Muscle layer of colon (tissue), 2 donors: ENCODE measurements around the gene PHKG1.
"Not testable (repeated sequence)": the region's sequence is repeated elsewhere in the genome, so short reads cannot be mapped to it uniquely, and the experiment has no call there.

ENCODE experiments used
- H3K27ac ChIP-seq: one replicate; pipeline ENCODE4 v1.7.0; 2013; ENCODE audit warnings: low read depth, mild to moderate bottlenecking, low read length, moderate library complexity
- H3K27me3 ChIP-seq, 2 donors: one replicate each; pipeline ENCODE4 v1.7.0; 2013; ENCODE audit warnings: low read length in 2 of 2, mild to moderate bottlenecking in 2 of 2; ENCODE audit not compliant: insufficient read depth in 2 of 2, control insufficient read depth in 1 of 2
- H3K36me3 ChIP-seq: one replicate; pipeline ENCODE4 v1.7.0; 2013; ENCODE audit warnings: mild to moderate bottlenecking, low read length; ENCODE audit not compliant: insufficient read depth
- H3K4me1 ChIP-seq: one replicate; pipeline ENCODE4 v1.7.0; 2013; ENCODE audit warnings: mild to moderate bottlenecking, low read length; ENCODE audit not compliant: insufficient read depth
- H3K4me3 ChIP-seq, 2 donors: one replicate each; pipeline ENCODE4 v1.7.0; 2013; ENCODE audit warnings: low read length in 2 of 2, low read depth in 1 of 2, mild to moderate bottlenecking in 1 of 2, moderate library complexity in 1 of 2
- H3K9ac ChIP-seq: one replicate; pipeline ENCODE4 v1.7.0; 2013; ENCODE audit warnings: low read length
- H3K9me3 ChIP-seq: one replicate; pipeline ENCODE4 v1.7.0; 2013; ENCODE audit warnings: mild to moderate bottlenecking, low read length
- donor health status: abdominal sarcoma.
- donor health status: Adenocarcinoma of cecum.

PHKG1 gene

GRCh38 chr7:56106108-56107073 lies 13.6 kb upstream of the PHKG1 start, which contains the start of gene CHCHD2:
Gene CHCHD2 (minus strand): TSS chr7:56106476. CDS start chr7:56106413, 63 bp downstream.
- peaks cover 12% of the 10 kb centered on the region for H3K4me1 ChIP-seq
- H3K4me3 ChIP-seq, result peak within 1 kb of the TSS; percentile 94 to 98
- H3K27ac ChIP-seq, result peak within 1 kb of the TSS; percentile 91
- H3K27me3 ChIP-seq, result no peaks in the 10 kb centered on the region
- peaks cover 26% of the 10 kb centered on the region for H3K36me3 ChIP-seq
- H3K9me3 ChIP-seq, result no peaks in the 10 kb centered on the region
- peak within 1 kb of the TSS; percentile 91 for H3K9ac ChIP-seq

DNA sequence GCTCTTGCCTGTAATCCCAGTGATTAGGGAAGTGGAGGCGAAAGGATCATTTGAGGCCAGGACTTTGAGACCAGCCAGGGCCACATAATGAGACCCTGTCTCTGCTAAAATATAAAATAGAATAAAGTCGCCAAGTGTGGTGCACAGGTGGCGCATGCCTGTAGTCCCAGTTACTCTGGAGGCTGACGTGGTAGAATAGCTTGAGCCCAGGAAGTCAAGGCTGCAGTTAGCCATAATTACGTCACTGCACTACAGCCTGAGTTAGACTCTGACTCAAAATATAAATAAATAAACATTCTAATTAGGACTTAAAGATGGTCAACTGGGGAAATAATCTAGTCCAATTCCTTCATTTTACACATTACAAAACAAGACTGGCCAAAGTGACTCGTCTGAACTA lies 12.8 kb upstream of the PHKG1 start:
- Histone ChIP-seq H3K4me1 (peaks cover 12% of the 10 kb centered on the region), H3K9me3 (no peaks in the 10 kb centered on the region), H3K27me3 (no peaks in the 10 kb centered on the region), H3K9ac (peak overlapping the region; percentile 91), H3K4me3 (peak overlapping the region; percentile 94 to 98), H3K36me3 (peaks cover 35% of the 10 kb centered on the region), H3K27ac (peak overlapping the region; percentile 91)

- H3K9me3 ChIP-seq, H3K4me3 ChIP-seq, H3K9ac ChIP-seq, H3K27ac ChIP-seq, H3K27me3 ChIP-seq: not testable (repeated sequence)
- H3K4me1 ChIP-seq, result peaks cover 12% of the 10 kb centered on the region
- peaks cover 46% of the 10 kb centered on the region for H3K36me3 ChIP-seq
Observed at GRCh38 chr7:56104138-56104537, 11.4 kb upstream of the PHKG1 start.

DNA sequence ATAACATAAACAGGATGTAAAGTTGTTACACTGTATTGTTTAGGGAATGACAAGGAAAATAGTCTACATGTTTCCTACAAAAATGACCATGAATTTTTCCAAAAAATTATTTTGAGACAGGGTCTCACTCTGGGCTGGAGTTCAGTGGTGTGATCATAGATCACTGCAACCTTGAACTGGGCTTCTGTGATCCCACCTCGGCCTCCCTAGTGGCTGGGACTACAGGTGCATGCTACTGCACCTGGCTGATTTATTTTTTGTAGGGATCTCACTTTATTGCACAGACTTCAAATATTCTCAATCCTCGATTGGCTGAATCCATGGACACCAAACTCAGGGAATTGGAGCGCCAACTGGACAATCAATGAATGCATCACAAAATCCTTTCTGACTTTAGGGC lies 6.9 kb upstream of the PHKG1 start:
- no peak overlapping the region for H3K9ac ChIP-seq
- H3K27me3 ChIP-seq, result no peaks in the 10 kb centered on the region
- peaks cover 46% of the 10 kb centered on the region for H3K36me3 ChIP-seq
- no peaks in the 10 kb centered on the region for H3K9me3 ChIP-seq
- no peak overlapping the region for H3K4me3 ChIP-seq
- H3K27ac ChIP-seq, result no peak overlapping the region
- no peaks in the 10 kb centered on the region for H3K4me1 ChIP-seq

DNA sequence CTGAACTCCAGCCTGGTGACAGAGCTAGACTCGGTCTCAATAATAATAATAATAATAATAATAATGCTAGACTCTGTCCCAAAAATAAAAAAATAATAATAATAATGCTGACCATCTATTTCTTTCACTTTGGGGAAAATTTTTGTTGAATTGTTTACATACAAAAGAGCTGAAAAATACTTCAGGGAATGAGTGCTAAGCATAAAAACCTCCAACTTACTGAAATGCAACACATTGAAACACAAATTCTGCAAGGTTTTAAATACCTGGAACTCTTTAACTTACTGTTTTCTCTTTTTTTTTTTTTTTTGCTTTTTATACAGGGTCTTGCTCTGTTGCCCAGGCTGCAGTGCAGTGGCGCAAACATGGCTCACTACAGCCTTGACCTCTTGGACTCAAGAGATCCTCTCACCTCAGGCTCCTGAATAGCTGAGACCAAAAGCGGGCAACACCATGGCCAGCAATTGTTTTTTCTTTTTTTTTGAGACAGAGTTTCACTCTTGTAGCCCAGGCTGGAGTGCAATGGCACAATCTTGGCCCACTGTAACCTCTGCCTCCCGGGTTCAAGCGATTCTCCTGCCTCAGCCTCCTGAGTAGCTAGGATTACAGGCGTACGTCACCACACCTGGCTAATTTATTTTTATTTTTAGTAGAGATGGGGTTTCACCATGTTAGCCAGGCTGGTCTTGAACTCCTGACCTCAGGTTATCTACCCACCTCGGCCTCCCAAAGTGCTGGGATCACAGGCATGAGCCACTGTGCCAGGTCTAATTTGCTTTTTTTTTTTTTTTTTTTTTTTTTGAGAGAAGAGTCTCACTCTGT lies 5.6 kb upstream of the PHKG1 start:
- not testable (repeated sequence) for H3K9me3 ChIP-seq, H3K9ac ChIP-seq, H3K4me1 ChIP-seq, H3K27ac ChIP-seq, H3K4me3 ChIP-seq, H3K27me3 ChIP-seq
- peaks cover 38% of the 10 kb centered on the region for H3K36me3 ChIP-seq

DNA sequence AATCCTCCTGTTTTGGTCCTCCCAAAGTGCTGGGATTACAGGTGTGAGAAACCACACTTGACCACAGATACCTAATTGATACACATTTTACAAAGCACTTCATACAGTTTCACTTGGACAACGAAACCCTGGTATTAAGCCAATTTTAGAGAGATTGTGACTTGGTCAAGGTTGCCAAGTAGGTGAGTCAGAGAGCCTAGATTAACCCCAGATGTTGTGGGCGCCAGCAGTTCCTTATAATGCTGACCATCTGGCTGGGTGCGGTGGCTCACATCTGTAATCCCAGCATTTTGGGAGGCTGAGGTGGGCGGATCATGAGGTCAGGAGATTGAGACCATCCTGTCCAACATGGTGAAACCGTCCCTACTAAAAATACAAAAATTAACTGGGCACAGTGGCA lies 4.9 kb upstream of the PHKG1 start:
- Histone ChIP-seq H3K27me3 (no peaks in the 10 kb centered on the region), H3K4me3 (no peak overlapping the region), H3K9me3 (no peaks in the 10 kb centered on the region), H3K4me1 (peaks cover 7% of the 10 kb centered on the region), H3K9ac (no peak overlapping the region), H3K36me3 (peaks cover 32% of the 10 kb centered on the region), H3K27ac (no peak overlapping the region)

DNA sequence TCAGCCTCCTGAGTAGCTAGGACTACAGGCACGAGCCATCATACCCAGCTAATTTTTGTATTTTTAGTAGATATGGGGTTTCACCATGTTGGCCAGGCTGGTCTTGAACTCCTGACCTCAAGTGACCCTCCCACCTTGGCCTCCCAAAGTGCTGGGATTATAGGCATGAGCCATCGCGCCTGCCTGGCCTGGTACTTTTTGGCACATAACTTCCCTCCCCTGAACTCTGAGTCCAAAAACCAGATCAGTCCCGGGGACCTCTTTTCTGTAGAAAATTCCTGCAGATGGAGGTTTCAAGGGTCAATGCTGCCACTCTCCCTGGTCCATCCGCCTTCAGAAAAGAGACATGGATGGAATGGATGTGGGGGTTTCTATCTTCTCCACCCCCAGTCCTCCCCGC lies 364 bp downstream of the PHKG1 start:
- not testable (repeated sequence) for H3K9me3 ChIP-seq, H3K36me3 ChIP-seq, H3K9ac ChIP-seq, H3K27me3 ChIP-seq
- peak overlapping the region in 1 of 2 donors; percentile 60 for H3K4me3 ChIP-seq
- peaks cover 29% of the 10 kb centered on the region for H3K4me1 ChIP-seq
- peak overlapping the region; percentile 75 for H3K27ac ChIP-seq

DNA sequence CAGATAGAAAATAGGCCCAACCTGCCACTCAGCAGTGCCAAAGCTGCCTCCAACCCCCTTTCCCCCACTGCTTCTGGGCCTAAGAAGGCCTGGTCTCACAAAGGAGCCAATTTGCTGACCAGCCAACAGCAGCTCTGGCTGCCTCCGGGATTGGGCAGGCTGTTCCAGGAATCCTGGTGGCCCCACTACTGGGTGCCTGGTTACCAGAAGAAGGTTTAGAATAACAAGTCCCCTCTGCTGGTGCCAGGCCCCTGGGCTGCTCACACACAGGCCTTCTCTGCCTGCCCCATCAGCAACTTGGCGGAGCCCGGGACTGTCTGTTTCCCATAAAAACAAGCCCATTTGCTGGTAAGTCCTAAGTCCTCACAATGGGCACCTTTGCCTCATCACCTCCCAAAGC lies 1.2 kb downstream of the PHKG1 start:
- no peak overlapping the region for H3K9ac ChIP-seq
- H3K4me1 ChIP-seq, result peaks cover 29% of the 10 kb centered on the region
- no peaks in the 10 kb centered on the region for H3K27me3 ChIP-seq
- peaks cover 13% of the 10 kb centered on the region for H3K36me3 ChIP-seq
- H3K27ac ChIP-seq, result peak overlapping the region; percentile 71
- no peaks in the 10 kb centered on the region for H3K9me3 ChIP-seq
- H3K4me3 ChIP-seq, result peak overlapping the region in 1 of 2 donors; percentile 60

DNA sequence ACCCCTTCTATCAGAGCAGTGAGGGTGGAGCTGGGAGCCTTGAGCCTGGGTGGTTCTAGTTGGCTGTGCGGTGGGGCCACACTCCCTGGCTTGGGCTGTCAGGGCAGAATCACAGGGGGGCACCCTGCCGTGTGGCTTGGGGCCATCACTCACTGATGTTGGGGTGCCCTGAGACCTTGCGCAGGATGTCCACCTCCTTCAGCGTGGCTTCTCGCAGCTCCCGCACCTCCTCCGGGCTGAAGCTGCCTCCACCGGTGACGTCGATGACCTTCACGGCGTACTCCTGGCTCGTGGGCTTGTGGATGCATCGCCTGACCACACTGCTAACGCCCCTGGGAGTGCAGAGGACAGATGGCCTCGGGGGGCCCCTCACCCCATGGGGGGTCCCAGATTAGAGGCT lies 5.3 kb downstream of the PHKG1 start:
- H3K4me1 ChIP-seq, result peaks cover 29% of the 10 kb centered on the region
- H3K27me3 ChIP-seq, result no peaks in the 10 kb centered on the region
- H3K9ac ChIP-seq, result no peak overlapping the region
- H3K9me3 ChIP-seq, result no peaks in the 10 kb centered on the region
- peaks cover 26% of the 10 kb centered on the region for H3K36me3 ChIP-seq
- no peak overlapping the region for H3K4me3 ChIP-seq
- H3K27ac ChIP-seq, result no peak overlapping the region

DNA sequence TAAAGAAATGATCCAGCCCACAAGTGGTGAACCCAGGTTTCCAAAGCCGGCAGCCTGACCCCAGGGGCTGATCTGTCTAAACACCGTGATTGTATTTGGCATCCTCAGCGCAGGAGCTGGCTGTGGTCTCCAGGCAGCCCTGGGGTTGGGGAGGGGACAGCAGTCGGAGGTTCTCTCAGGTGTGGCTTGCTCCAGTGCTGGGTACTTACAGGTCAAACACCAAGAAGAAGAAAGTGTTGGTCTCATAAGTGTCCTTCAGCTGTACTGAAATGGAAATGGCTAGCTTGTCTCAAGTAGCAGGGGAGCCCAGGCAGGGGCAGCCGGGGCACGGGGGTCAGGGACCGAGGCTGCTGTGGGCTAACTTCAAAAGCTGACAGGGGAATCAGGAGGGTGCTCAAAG lies 6.0 kb downstream of the PHKG1 start:
- Histone ChIP-seq H3K4me3 (no peak overlapping the region), H3K4me1 (peaks cover 22% of the 10 kb centered on the region), H3K36me3 (peaks cover 29% of the 10 kb centered on the region), H3K27me3 (no peaks in the 10 kb centered on the region), H3K9ac (no peak overlapping the region), H3K27ac (no peak overlapping the region), H3K9me3 (no peaks in the 10 kb centered on the region)

DNA sequence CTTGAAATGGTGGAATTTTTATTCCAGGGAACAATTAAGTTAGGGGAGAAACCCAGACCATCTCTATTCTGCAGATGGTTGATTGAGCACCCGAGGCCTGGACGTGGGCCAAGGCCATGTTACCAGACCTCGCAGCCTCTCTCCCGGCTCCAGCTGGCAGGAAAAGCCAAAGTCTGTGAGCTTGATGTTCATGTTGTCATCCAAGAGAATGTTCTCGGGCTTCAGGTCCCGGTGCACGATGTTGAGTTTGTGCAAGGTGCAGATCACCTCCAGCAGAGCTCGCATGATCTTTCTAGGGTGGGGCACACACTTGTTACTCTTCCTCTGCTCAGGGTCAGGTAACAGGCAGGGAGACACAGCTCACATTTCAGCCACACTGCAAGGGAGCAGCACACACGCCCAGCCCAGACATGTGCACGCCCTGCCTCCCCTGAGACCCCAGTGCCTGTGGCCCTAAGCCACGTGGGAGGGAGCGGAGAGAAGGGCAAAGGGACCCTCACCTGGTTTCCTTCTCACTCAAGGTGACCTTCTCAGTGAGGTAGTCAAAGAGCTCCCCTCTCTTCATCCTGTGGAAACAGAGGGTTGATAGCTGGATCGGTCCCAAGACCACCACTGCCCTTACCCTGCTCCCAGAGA lies 9.5 kb downstream of the PHKG1 start:
- H3K4me3 ChIP-seq, result no peak overlapping the region
- H3K9me3 ChIP-seq, result no peaks in the 10 kb centered on the region
- no peaks in the 10 kb centered on the region for H3K27me3 ChIP-seq
- no peak overlapping the region for H3K9ac ChIP-seq
- peaks cover 28% of the 10 kb centered on the region for H3K36me3 ChIP-seq
- H3K4me1 ChIP-seq, result peaks cover 32% of the 10 kb centered on the region
- peak overlapping the region; percentile 19 for H3K27ac ChIP-seq
